Placental pericyte (primary cell): ENCODE measurements around the gene NDUFA8. TPM values are rescaled to one million over a fixed set of nuclear protein-coding genes. Genes with fewer than 3 reads are reported as not detected.

Source experiments
- small RNA-seq: library from RNA; depleted of rRNA; stranded (forward); fragments of <200 nt; gene quantifications from one replicate; pipeline ENCODE3, GENCODE V24; 2012; ENCODE audit warnings: low replicate concordance
- total RNA-seq: library from RNA; depleted of rRNA; stranded (reverse); fragments of >200 nt; gene quantifications from 2 replicates; pipeline ENCODE4 v1.2.3, GENCODE V29; 2012

NDUFA8 gene
- 22.8 and 24.3 TPM in 2 replicates for total RNA-seq

DNA sequence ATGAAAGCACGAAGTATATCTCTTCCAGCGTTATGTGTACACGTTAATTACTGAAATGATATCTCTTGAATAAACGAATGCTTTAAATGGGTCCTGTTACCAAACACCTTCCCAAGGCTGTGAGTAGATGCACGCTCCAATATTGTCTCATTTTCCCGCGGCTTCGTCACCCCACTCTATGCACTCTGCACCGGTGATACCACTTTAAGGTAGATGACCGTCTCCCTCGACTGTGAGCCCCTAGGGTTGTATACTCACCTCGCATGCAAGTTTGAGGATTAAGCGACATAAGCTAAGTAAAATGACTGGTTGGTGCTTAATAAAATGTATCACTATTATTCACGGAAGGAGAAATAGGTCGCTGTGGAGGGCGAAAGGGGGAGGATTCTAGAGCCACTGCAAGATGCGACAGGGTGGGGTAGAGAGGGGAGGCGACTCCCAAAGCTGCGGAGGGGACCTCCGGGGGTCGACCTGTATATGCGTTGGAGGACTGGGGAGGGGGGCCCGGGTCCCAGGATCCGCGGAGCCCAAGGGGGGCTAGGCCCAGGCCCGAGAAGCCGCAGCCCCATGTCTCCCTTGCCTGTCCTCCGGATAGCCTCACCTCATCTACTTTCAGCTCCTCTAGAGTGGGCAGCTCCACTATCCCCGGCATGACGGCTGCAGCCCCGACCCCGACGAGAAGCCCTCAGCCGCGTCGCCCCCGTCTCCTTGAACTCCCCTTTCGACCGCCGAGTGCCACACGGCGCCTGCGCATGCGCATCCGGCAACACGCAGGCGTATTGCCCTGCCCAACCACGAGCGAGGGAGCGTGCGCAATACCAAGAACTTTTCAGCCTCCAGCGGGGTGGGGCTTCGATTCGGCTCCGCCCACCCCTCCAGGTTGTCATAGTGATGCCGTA is at the start of gene NDUFA8, which contains the start of gene MORN5:
Gene NDUFA8, minus strand, starts transcription at position 754 of the 899 bp plus-strand sequence. Its CDS starts 102 bp downstream, at position 652.
Gene MORN5, plus strand, starts transcription at position 883 of the 899 bp plus-strand sequence. CDS start 65 bp downstream, outside the sequence.

Small RNAs within 50 kb of the gene (small RNA-seq; reads per million reads assigned to genes)
- not detected for gene MIR4478

Other genes starting within 250 kb of the NDUFA8 start
- gene TTLL11, start 66.5 kb downstream of the NDUFA8 start, total RNA-seq, result 6.1 and 6.2 TPM in 2 replicates
- gene MORN5, start 129 bp upstream of the NDUFA8 start, total RNA-seq, result 0.29 TPM in 1 of 2 replicates, not detected in the other
- gene LHX6, start 69.2 kb upstream of the NDUFA8 start, total RNA-seq, result under 0.01 TPM in 1 of 2 replicates, not detected in the other
- gene RBM18, start 105.1 kb upstream of the NDUFA8 start, total RNA-seq, result 11.0 and 11.2 TPM in 2 replicates
- 41.8 and 45.7 TPM in 2 replicates for gene MRRF, start 105.1 kb upstream of the NDUFA8 start, total RNA-seq
- 4.6 and 39.2 TPM in 2 replicates for gene PTGS1, start 211.2 kb upstream of the NDUFA8 start, total RNA-seq